Mesothelial cell of epicardium (in vitro differentiated cells): ENCODE data around the gene EIF4G1. TPM values are rescaled to one million over a fixed set of nuclear protein-coding genes. Genes with fewer than 3 reads are reported as not detected.

Experiments
- DNase-seq, 2 experiments: peaks; one replicate each; pipeline ENCODE4 v3.0.0; 2021; ENCODE audit warnings: low spot score in 2 of 2; ENCODE audit not compliant: unreplicated experiment in 2 of 2
- H3K27ac Mint-ChIP-seq: 2 replicates; pipeline ENCODE4 v1.8.0; 2021; ENCODE audit warnings: mixed read lengths
- H3K27me3 Mint-ChIP-seq: 2 replicates; pipeline ENCODE4 v1.8.0; 2021; ENCODE audit warnings: low read depth, mixed read lengths
- H3K36me3 Mint-ChIP-seq: 2 replicates; pipeline ENCODE4 v1.8.0; 2021; ENCODE audit warnings: mixed read lengths
- H3K4me1 Mint-ChIP-seq: 2 replicates; pipeline ENCODE4 v1.8.0; 2021; ENCODE audit warnings: mixed read lengths
- H3K4me3 Mint-ChIP-seq: 2 replicates; pipeline ENCODE4 v1.8.0; 2021; ENCODE audit warnings: mild to moderate bottlenecking, moderate library complexity, mixed read lengths
- H3K9me3 Mint-ChIP-seq: 2 replicates; pipeline ENCODE4 v1.8.0; 2021; ENCODE audit warnings: mixed read lengths
- total RNA-seq: library from RNA; stranded (reverse); gene quantifications from 3 replicates; pipeline ENCODE4 v1.2.1, GENCODE V29; 2021
- TF ChIP-seq, protein P1 (sequence below): fragments of 200-600 bp; sonication (generic); IDR thresholded peaks from one replicate; pipeline ENCODE4 v1.5.0; 2021; ENCODE audit warnings: antibody characterized with exemption; ENCODE audit not compliant: unreplicated experiment

The EIF4G1 gene
- total RNA-seq, 1 donor from 2014 or later: 364 TPM

DNA sequence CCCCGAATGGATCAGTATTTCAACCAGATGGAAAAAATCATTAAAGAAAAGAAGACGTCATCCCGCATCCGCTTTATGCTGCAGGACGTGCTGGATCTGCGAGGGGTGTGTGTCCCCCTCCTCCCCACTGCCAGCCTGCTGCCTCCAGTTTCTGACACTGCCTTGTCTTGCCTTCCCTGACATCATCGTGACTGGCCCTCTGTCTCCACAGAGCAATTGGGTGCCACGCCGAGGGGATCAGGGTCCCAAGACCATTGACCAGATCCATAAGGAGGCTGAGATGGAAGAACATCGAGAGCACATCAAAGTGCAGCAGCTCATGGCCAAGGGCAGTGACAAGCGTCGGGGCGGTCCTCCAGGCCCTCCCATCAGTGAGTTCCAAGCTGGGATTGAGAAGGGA is 10.9 kb downstream of the EIF4G1 start:
- H3K4me3 Mint-ChIP-seq: no peak overlapping the region
- no peaks in the 10 kb centered on the region for H3K27me3 Mint-ChIP-seq
- TF ChIP-seq, protein P1, sequence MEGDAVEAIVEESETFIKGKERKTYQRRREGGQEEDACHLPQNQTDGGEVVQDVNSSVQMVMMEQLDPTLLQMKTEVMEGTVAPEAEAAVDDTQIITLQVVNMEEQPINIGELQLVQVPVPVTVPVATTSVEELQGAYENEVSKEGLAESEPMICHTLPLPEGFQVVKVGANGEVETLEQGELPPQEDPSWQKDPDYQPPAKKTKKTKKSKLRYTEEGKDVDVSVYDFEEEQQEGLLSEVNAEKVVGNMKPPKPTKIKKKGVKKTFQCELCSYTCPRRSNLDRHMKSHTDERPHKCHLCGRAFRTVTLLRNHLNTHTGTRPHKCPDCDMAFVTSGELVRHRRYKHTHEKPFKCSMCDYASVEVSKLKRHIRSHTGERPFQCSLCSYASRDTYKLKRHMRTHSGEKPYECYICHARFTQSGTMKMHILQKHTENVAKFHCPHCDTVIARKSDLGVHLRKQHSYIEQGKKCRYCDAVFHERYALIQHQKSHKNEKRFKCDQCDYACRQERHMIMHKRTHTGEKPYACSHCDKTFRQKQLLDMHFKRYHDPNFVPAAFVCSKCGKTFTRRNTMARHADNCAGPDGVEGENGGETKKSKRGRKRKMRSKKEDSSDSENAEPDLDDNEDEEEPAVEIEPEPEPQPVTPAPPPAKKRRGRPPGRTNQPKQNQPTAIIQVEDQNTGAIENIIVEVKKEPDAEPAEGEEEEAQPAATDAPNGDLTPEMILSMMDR: no peak
- no peak for DNase-seq
- peaks cover 68% of the 10 kb centered on the region for H3K36me3 Mint-ChIP-seq
- H3K27ac Mint-ChIP-seq: no peak overlapping the region
- H3K9me3 Mint-ChIP-seq: no peaks in the 10 kb centered on the region
- H3K4me1 Mint-ChIP-seq: no peaks in the 10 kb centered on the region

DNA sequence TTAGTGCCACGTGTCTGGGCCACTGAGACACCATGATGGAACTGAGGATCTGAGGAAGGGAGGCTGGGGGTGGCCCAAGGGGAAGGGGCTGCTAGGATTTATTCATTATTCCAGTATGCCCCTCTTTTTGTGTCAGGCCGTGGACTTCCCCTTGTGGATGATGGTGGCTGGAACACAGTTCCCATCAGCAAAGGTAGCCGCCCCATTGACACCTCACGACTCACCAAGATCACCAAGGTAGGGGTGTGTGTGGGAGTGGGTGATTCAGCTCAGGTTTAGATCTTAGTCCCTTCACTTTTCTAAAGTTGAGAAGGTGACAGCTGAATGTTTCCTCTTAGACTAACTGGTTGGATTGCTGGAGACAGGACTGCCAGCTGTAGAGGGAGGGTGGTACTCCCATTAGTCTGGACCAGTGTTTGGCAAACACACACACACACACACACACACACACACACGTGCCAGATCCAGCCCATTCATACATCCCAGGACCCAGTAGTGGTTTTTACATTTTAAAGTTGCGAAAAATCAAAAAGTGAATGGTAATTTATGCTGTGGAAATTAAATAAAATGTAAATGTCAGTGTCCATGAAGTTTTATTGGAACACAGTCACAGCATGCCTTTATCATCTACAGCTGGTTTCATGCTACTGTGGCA is 11.4 kb downstream of the EIF4G1 start:
- DNase-seq: no peak
- no peaks in the 10 kb centered on the region for H3K9me3 Mint-ChIP-seq
- H3K27ac Mint-ChIP-seq: no peak overlapping the region
- no peak overlapping the region for H3K4me3 Mint-ChIP-seq
- no peaks in the 10 kb centered on the region for H3K27me3 Mint-ChIP-seq
- H3K4me1 Mint-ChIP-seq: no peaks in the 10 kb centered on the region
- peaks cover 68% of the 10 kb centered on the region for H3K36me3 Mint-ChIP-seq
- TF ChIP-seq, protein P1: no peak

DNA sequence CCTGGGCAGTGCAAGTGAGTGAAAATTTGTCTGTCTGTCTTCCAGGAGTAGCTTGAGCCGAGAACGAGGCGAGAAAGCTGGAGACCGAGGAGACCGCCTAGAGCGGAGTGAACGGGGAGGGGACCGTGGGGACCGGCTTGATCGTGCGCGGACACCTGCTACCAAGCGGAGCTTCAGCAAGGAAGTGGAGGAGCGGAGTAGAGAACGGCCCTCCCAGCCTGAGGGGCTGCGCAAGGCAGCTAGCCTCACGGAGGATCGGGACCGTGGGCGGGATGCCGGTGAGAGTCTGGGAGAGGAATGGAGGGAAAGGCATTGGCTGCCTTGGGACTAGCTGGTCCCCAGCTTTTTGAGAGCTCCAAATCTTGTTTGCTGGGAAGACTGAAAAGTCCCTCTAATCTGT is 12.8 kb downstream of the EIF4G1 start:
- no peaks in the 10 kb centered on the region for H3K9me3 Mint-ChIP-seq
- DNase-seq: no peak
- H3K36me3 Mint-ChIP-seq: peaks cover 71% of the 10 kb centered on the region
- H3K4me1 Mint-ChIP-seq: no peaks in the 10 kb centered on the region
- H3K4me3 Mint-ChIP-seq: no peak overlapping the region
- H3K27ac Mint-ChIP-seq: no peak overlapping the region
- TF ChIP-seq, protein P1: no peak
- H3K27me3 Mint-ChIP-seq: no peaks in the 10 kb centered on the region

DNA sequence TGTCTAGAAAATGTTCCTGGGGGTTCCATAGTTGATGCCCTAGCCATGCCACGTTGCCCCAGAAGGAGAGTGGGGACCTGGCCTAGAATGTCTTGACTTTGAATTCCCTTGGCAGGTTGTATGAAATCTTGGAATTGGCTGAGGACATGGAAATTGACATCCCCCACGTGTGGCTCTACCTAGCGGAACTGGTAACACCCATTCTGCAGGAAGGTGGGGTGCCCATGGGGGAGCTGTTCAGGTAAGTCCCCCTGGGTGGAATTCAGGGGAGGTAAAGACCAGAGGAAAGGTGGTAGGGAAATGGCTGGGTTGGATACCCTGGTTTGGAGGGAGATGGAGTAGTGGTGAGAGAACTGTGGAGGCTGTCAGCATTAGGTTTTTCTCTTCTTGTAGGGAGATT is 14.1 kb downstream of the EIF4G1 start:
- TF ChIP-seq, protein P1: no peak
- Mint-ChIP-seq H3K27ac (no peak overlapping the region), H3K27me3 (no peaks in the 10 kb centered on the region), H3K36me3 (peaks cover 72% of the 10 kb centered on the region), H3K4me1 (no peaks in the 10 kb centered on the region), H3K4me3 (no peak overlapping the region), H3K9me3 (no peaks in the 10 kb centered on the region)
- DNase-seq: no peak

DNA sequence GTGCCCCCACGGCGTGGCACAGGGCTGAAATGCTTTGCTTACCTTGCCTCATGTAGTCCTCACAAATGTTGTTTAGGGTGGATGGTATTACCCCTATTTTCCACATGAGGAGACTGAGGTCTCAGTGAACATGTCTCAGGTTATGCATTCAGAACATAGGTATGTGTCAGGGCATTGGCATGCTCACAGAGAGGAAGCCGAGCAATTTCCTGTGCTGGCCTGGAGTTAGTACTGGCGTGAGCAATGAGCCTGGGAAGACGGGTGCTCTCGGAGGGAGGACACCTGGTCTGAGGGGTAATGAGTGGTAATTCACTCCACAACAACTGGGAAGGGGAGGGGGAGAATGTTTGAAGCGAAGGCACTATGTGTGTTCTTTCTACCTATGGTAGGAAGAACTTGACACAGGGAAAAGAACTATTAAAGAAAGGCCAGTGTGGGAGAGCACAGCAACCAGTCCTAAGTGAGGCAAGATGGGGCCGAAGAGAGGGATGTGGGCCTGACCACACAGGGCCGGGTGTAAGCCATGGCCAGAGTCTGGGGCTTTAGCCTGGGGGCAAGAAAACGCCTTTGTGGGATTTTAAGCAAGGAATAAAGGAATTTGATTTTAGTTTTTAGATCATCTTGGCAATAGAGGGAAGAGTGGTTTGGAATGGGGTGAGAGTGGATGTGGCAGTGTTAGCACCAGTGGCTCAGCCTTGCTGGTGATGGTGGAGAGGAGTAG is 18.1 kb downstream of the EIF4G1 start:
- peaks cover 41% of the 10 kb centered on the region for H3K36me3 Mint-ChIP-seq
- TF ChIP-seq, protein P1: no peak

More for the DNA sequence above, 18.1 kb downstream of the EIF4G1 start:
- H3K27me3 Mint-ChIP-seq: no peaks in the 10 kb centered on the region
- no peaks in the 10 kb centered on the region for H3K9me3 Mint-ChIP-seq
- no peak overlapping the region for H3K4me3 Mint-ChIP-seq
- peak overlapping the region; percentile 39 for H3K27ac Mint-ChIP-seq
- DNase-seq: no peak
- H3K4me1 Mint-ChIP-seq: peaks cover 10% of the 10 kb centered on the region
